Measurements from ENCODE around the gene FADS2.

DNA sequence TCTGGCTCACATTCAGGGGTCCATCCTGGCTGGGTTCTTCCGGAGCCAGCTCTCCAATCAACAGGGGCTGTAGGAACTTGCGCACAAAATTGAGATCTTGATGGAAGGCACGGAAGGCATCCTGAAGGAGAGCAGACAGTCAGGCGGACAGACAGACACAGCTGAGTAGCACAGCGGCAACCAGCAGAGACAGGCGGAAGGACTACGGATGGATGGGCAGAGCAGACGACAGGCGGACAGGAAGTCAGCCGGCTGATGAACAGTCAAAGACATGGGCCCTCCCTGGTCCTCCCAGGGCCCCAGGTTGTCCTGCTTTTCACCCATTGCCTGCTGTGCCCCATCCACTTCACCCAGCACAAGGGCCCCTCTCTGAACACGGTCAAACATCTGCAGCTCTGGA, 51.9 kb downstream of the FADS2 start:
- TF ChIP-seq POLR2A (IDR thresholded peaks at IDR 0.05; ENCODE audit: insufficient read depth in 1 of 2, low read depth in 2 of 2, low read length in 2 of 2) (no peak), ELF1 (CRISPR knock-in tag; IDR thresholded peaks at IDR 0.05) (no peak), SIN3B (IDR thresholded peaks at IDR 0.05; ENCODE audit: low read length) (no peak), JUND (CRISPR knock-in tag; IDR thresholded peaks at IDR 0.05) (no peak)
- TF ChIP-seq, protein P1, sequence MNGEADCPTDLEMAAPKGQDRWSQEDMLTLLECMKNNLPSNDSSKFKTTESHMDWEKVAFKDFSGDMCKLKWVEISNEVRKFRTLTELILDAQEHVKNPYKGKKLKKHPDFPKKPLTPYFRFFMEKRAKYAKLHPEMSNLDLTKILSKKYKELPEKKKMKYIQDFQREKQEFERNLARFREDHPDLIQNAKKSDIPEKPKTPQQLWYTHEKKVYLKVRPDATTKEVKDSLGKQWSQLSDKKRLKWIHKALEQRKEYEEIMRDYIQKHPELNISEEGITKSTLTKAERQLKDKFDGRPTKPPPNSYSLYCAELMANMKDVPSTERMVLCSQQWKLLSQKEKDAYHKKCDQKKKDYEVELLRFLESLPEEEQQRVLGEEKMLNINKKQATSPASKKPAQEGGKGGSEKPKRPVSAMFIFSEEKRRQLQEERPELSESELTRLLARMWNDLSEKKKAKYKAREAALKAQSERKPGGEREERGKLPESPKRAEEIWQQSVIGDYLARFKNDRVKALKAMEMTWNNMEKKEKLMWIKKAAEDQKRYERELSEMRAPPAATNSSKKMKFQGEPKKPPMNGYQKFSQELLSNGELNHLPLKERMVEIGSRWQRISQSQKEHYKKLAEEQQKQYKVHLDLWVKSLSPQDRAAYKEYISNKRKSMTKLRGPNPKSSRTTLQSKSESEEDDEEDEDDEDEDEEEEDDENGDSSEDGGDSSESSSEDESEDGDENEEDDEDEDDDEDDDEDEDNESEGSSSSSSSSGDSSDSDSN (CRISPR knock-in tag; IDR thresholded peaks at IDR 0.05), result no peak

All from HepG2 (cell line).